ENCODE results near the gene SATB2.

DNA sequence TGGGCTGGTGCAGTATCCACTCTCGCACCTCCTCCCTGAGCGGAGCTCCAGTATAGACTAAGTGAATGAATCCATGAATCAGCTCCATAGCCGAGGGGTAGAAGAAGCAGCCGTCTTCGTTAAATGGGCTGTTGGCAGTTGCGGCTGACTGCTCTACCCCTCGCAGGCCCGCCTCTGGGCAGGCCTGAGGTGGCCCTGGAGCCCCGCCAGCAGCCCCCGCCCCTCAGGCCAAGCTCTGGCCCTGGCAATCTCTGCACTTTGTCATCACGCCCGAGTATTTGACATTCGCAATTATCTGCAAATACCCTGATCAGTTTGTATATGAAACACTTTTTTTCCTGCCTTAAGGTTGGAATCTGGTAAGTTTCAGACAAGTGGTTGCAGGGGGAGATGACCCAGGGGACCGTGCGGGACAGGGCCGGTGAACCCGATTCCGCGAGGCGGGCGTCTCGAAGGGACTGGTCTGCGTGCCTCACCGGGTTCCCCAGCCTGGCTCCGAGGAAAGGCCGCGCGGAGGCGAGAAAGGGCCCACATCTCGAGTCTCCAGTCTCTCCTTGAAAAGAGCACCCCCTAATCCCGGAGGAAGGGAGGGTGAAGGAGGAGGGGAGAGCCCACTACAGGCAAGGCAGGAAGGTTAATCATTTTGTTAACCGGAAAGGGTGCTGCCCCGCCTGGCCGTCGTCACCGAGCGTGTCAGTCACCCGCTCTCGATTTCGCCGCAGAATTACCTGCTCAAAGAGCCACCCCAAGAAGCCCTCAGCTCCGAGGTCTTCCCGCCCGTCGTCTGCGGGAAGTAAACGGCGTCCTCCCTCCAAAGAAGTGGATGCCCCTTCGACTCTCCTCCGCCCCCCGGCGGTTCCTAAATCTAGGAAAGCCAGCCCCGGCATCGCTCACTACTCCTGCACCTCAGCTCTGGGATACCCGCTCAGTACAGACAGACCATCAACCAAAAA lies 11.1 kb upstream of the SATB2 start:
- TF ChIP-seq CTCF (IDR thresholded peaks at IDR 0.05) (no peak), POLR2A (IDR thresholded peaks at IDR 0.05) (no peak)
